GF-D8 (cell line): ENCODE data around the gene AGT.
"Not testable (repeated sequence)": the region's sequence is repeated elsewhere in the genome, so short reads cannot be mapped to it uniquely, and the experiment has no call there.

Source experiments
- DNase-seq: peaks from one replicate; lab custom pipeline; 2025; lab: John Stamatoyannopoulos, UW

Gene AGT

DNA sequence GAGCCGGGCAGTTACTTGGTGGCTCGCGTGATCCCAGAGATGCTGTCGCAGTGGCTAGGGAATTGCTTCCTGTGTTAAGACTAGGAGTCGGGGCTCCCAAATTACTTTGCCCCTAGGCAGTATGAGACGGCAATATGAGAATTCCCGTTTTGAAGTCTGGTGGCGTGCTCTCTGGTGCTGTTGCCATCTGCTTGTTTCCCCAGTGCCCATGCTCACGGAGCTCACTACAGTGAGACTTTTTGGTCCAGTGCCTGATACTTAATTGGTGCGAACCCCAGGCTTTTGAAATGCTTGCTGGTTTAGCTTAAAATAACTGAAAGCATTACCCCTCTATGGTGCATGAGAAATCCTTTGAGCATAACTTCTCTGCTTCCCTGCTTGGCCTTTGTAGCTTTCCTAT, 22.3 kb downstream of the AGT start:
- no peak for DNase-seq

- no peak for DNase-seq
These were observed 23.8 kb downstream of the AGT start for GRCh38 chr1:230690101-230690500.

GRCh38 chr1:230686747-230687146, 27.2 kb downstream of the AGT start:
- no peak for DNase-seq

- no peak for DNase-seq
These were observed 28.9 kb downstream of the AGT start for GRCh38 chr1:230684998-230685397.

DNA sequence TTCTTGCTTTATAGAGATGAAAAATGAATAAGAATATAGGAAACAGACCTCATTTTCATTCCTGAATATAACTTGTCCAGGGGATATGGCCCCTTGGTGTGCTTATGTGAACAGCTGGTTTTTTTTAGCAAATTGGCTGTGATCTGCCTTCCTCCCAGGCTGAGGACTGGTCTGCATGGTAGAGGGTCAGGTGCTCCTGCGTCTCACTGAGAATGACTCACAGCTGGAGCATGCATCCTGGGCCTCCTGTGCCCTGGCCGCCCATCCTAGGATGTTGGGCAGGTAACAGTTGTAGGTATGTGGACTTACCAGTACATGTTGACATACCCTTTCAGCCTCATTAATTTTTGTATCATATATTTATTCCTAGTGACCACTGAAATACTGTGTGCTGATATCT, 29.8 kb downstream of the AGT start:
- DNase-seq = no peak

DNA sequence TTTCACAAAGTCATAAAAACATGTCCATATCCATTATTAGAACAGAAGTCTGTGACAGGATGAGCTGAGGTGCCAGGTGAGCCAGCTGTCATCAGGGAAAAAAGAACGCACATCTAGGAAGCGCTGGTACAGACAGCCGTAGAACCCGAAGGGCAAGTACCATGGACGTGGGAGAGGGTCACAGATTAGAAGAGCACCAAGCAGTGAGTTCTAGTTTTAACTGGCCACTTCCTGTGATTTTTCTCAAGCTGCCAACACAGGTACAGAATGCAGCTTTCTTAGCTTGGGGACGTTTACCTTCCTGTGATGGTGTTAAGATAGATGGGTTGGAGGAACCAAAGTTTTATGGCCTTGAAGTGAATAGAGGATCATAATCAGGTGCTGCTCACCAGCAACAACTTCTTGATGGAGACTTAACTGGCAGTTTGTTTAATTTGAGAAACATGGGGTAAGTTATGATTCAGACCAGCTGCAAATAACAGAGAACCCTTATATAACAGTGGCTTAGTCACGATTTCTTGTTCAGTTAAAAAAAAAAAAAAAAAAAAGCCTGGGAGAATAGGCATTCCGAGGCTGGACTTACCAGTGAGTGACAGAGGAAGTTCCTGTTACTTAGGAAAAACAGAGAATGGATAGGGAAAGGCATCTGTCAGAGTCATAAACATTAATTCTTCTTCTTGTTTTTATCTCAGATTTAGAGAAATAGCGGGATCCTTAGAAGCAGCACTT, 30.9 kb downstream of the AGT start:
- no peak for DNase-seq

GRCh38 chr1:230682274-230682673, 31.6 kb downstream of the AGT start:
- DNase-seq = no peak

DNA sequence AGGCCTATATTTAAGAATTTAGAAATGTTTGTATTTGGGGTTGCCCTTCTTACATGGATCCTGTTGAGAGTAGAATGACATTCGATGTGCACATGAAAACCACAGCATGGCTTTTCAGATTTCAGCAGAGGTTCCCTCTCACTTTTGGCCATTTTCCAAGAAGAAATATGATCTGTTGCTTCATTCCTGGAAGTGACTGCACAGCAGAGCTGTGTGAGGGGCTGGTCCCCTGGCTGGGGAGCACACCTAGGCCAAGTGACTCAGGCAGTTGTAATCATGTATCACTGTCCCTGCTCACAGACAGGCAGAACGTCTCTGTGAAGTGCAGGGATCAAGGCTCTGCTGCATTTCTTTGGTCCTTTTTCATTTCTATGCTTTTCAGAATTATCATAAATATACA, 32.3 kb downstream of the AGT start:
- DNase-seq = peak; percentile 32

DNA sequence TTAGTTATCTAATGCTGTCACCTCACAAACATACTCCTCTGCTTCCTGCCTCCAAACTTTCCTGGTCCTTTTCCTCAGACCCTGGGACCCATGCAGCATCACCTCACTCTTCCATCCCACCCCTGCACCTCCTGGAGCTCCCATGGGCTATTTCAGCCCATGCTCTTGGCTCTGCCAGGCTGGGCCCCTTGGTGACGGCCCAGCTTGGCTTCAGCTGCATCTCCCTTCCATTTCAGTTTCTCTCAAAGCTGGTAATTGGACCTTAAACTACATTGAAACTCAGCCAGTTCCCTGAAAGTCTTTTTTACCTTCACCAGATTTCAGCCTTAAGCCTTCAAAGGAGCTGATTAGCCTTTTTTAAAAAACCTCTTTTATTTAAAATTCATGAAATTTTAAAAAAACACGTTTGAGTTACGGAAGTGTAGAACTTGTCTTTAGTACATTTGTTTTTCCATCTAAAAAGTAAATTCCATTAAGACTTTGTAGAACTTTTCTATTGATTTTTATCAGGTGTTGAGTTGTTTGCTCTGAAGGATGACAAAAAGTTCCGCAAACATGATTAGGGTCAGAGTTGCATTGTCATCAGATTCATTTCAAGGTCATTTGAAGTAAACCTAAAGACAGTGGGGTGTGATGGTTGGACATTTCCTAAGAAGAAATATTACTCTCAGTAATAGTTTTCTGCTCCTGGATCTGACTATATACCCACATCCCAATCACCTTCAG, 33.5 kb downstream of the AGT start:
- no peak for DNase-seq

DNA sequence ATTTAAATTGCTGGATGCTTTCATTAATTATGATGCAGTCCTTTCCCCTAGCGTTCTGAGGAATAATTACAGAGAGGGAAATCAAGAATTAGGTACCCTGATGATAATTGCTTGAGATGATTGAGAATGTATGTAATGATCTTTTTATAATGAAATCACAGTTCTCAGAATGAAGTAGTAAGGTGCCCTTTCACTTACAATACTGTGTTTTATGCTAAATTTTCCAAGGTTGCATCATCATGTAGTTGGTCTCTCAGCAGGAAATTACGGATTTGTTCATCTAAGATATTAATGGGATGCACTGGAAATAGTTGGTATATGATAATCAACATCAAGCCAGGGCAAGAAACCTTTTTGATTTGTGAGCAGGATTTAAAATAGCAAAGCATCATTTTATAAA, 34.1 kb downstream of the AGT start:
- no peak for DNase-seq

- DNase-seq = no peak
These were observed 34.7 kb downstream of the AGT start for GRCh38 chr1:230679192-230679591.

DNA sequence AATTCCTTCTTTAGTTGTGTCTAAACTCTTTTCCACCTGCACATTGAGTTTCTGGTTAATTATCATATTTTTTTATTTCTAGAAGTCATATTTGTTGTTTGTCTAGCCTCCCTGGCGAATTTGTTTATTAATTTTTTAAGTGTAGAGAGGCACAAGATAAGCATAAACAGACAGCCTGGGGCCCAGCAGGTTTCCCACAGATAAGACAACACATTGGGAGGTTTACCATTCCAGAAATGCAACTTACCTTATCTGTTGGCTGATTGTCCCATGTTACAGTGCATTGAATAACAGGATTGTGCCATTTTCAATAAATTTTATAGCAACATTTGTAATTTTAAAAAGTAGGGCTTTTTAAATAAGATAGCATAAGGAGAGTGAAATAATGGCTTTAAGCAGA, 36.7 kb downstream of the AGT start:
- DNase-seq = no peak

DNA sequence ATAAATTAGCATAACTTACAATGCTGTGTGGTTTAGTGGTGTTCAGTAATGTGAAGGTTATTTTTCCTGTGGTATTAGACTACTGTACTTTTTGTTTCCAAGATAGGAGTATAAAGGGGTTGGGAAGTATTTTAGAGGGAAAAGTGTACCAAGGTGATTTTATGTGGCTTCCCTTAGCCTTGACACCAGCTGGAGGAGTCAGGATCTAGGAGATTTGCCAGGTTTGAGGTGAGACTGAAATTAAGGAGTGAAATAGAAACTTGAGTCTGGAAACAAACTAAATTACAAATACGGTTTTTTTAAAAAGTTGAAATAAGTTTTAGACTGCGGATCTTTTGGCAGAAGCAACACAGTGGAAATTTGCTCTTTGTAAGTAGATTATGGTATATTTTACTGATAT, 39.3 kb downstream of the AGT start:
- no peak for DNase-seq

DNA sequence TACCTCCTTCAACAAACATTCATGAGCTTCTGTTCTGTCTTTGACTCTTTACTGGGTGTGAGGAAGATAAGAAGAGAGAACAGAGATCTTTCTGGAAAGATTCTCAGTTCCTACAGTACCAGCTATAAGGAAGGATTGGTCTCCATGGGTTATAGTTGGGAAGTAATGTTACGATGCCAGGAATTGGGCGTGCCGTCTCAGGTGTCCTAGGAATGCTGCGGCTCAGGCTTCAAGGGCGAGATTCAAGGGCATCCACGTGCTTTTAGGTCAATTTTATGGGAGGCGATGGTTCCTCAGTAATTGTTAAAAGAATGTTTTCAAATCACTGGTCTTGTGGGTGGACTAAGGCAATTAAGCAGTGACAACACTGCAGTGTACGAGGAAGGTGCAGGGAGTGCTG, 44.4 kb downstream of the AGT start:
- DNase-seq = no peak

DNA sequence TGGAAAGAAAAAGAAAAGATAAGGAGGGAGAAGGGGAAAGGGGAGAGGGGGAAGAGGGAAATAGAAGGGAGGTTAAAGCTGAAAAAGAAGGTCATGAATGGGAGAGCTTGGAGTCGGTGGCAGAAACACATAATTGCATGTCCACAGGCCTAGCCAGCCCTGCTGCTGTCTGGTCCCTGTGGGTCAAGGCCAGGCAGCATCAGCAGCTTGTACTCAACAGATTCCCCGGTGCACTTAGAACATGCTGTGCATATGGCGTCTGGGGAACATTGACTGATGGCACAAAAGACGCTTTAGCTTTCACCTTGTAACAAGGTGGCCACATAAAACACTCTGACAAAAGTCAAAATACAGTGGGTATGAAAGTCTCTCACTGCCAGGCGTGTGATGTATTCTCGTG, 45.7 kb downstream of the AGT start:
- no peak for DNase-seq

- no peak for DNase-seq
These were observed 51.9 kb downstream of the AGT start for GRCh38 chr1:230661976-230662375.

GRCh38 chr1:230658691-230659090, 55.2 kb downstream of the AGT start:
- DNase-seq = no peak

- not testable (repeated sequence) for DNase-seq
These were observed 55.8 kb downstream of the AGT start for GRCh38 chr1:230658103-230658502.

DNA sequence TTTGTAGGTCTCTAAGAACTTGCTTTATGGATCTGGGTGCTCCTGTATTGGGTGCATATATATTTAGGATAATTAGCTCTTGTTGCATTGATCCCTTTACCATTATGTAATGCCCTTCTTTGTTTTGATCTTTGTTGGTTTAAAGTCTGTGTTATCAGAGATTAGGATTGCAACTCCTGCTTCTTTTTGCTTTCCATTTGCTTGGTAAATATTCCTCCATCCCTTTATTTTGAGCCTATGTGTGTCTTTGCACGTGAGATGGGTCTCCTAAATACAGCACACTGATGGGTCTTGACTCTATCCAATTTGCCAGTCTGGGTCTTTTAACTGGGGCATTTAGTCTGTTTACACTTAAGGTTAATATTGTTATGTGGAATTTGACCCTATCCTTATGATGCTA, 57.2 kb downstream of the AGT start:
- DNase-seq = not testable (repeated sequence)
